GM06990 (cell line): ENCODE measurements around the gene ZBTB18.

ENCODE experiments used
- DNase-seq: peaks from one replicate; pipeline ENCODE4 v3.0.0-alpha.2; 2011; ENCODE audit not compliant: insufficient read length; ENCODE audit errors: extremely low read depth
- H3K27me3 ChIP-seq: replicated peaks from 2 replicates; pipeline ENCODE4 v1.6.0; 2011; ENCODE audit warnings: low read length; ENCODE audit not compliant: control insufficient read depth, insufficient read depth
- H3K36me3 ChIP-seq: 2 replicates; pipeline ENCODE4 v1.5.1; 2011; ENCODE audit warnings: low read length; ENCODE audit not compliant: control insufficient read depth, insufficient read depth
- H3K4me3 ChIP-seq: replicated peaks from 2 replicates; pipeline ENCODE4 v1.5.1; 2011; ENCODE audit warnings: low read depth, mild to moderate bottlenecking, control low read depth, low read length
- TF ChIP-seq, protein P1 (sequence below): IDR thresholded peaks from 2 replicates; pipeline ENCODE4 v1.5.1; 2011; ENCODE audit warnings: low read length, control low read depth, mild to moderate bottlenecking, inconsistent platforms; ENCODE audit not compliant: insufficient read depth, poor library complexity, severe bottlenecking

The ZBTB18 gene

DNA sequence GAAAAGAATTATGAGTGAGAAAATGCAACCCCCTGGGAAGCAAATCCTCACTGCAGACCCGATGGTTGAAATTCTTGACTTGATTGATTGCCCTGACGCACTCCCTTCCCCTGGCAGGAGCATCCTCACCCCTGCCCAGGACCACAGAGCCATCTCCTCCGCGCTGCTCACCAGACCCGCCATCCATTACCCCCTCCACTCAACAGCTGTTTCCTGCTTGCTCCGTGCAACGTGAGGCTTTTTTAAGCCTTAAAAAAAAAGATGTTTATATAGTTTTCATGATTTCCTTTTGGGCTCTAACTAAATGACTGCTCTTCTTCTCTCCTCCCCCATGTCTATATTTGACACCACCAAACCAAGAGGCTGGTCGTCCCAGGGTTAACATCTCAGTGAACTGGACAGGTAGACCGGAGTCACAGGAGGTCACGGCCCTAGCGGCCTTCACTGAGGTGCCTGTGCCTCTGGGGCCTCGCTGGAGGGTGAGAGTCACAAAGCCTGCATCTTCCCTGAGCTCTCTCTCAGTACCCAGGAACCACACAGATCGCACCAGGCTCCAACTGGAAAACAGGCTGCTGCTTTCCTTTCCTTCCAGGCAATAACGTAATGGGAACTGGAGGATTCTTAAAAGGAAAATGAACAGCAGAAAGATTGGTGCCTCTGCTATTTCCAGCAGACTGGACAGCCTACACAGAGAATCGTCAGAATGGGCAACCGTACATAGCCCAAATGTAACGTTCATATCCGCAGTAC is 49.8 kb downstream of the ZBTB18 start:
- Histone ChIP-seq H3K36me3 (no peaks in the 10 kb centered on the region), H3K27me3 (peaks cover 1% of the 10 kb centered on the region), H3K4me3 (no peak overlapping the region)
- no peak for DNase-seq
- TF ChIP-seq, protein P1, sequence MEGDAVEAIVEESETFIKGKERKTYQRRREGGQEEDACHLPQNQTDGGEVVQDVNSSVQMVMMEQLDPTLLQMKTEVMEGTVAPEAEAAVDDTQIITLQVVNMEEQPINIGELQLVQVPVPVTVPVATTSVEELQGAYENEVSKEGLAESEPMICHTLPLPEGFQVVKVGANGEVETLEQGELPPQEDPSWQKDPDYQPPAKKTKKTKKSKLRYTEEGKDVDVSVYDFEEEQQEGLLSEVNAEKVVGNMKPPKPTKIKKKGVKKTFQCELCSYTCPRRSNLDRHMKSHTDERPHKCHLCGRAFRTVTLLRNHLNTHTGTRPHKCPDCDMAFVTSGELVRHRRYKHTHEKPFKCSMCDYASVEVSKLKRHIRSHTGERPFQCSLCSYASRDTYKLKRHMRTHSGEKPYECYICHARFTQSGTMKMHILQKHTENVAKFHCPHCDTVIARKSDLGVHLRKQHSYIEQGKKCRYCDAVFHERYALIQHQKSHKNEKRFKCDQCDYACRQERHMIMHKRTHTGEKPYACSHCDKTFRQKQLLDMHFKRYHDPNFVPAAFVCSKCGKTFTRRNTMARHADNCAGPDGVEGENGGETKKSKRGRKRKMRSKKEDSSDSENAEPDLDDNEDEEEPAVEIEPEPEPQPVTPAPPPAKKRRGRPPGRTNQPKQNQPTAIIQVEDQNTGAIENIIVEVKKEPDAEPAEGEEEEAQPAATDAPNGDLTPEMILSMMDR: no peak

DNA sequence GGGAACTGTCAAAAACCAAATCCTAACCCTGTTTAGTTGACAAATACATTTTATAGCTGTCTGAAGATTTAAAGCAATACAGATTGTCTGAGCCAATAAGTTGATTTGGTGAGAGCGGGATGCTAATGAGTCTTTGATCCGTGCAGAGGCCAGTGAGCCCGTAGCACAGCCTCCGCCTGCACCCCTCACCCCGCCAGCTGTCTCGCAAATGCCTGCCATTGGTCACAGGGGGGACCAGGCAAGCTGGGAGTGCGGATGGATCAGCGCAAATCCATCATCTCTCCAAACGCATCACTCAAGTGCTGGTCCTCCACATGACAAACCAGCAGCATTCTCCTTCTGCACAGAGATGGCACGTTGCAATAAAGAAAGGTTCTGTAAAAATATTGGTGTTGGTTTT is 51.0 kb downstream of the ZBTB18 start:
- Histone ChIP-seq H3K36me3 (no peaks in the 10 kb centered on the region), H3K4me3 (no peak overlapping the region), H3K27me3 (peaks cover 1% of the 10 kb centered on the region)
- no peak for DNase-seq
- TF ChIP-seq, protein P1: no peak

DNA sequence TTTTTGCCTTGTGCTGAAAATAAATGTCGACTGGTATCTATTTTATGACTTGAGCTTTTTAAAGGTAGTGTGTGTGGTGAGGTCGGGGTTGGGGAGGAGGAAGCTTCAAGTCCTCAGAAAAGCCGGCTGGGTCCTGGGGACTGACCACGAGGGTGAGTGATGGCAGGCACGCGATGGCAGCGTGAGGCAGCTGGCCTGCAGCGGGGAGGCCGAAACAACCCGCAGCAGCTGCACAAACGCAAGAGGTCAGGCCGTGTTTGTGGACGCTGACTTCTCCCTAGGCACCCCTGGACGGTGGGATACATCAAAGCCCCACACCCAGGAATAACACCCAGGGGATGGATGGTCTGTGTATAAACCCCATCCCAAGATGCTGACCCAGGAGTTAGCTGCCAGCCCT is 51.4 kb downstream of the ZBTB18 start:
- TF ChIP-seq, protein P1: no peak
- H3K4me3 ChIP-seq: no peak overlapping the region
- no peak for DNase-seq

DNA sequence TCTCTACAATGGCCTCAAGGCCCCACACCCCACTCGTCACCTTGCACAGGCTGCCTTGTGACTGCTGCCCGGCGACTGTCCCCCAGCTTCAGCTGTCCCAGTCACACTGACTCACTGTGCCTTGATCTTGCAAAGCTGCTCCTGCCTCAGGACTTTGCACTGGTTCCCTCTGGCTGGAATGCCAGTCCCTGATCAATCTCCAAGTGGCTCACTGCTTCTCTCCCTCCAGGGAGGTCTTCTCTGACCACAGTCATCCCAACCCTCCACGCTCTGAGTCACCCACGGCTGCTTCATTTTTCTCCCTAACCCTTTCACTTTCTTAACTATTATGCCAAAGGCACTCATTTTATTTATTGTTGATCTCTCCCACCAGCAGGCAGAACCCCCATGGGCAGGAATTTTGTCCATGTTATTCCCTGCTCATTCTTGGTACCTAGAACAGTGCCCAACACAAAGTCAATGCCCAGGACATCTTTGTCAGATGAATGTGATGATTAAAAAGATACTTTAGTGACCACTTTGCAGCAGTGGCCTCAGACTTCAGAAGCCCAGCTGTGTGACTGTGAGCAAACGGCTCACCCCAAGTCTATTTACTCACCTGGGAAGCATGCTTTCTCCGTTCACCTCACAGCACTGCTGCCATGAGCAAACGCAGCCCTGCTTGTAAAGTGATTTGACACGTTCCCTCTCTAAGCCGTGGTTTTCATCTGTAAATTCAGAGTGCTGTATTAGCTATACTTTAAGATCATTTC is 53.4 kb downstream of the ZBTB18 start:
- no peak for DNase-seq
- no peak overlapping the region for H3K4me3 ChIP-seq
- TF ChIP-seq, protein P1: no peak
- peaks cover 3% of the 10 kb centered on the region for H3K27me3 ChIP-seq
- no peaks in the 10 kb centered on the region for H3K36me3 ChIP-seq

More for the DNA sequence above, 51.4 kb downstream of the ZBTB18 start:
- Histone ChIP-seq H3K36me3 (no peaks in the 10 kb centered on the region), H3K27me3 (peaks cover 1% of the 10 kb centered on the region)

GRCh38 chr1:244106176-244106575 is 55.1 kb downstream of the ZBTB18 start:
- TF ChIP-seq, protein P1: no peak

More at GRCh38 chr1:244106176-244106575, 55.1 kb downstream of the ZBTB18 start:
- no peak overlapping the region for H3K4me3 ChIP-seq
- DNase-seq: no peak
- H3K36me3 ChIP-seq: no peaks in the 10 kb centered on the region
- H3K27me3 ChIP-seq: peaks cover 2% of the 10 kb centered on the region
